ENCODE data around the gene PLEKHH3.

- TF ChIP-seq EZH2 (IDR thresholded peaks at IDR 0.05; ENCODE audit: borderline replicate concordance) (no peak), EZH2phosphoT487 (IDR thresholded peaks at IDR 0.05; ENCODE audit: low read depth, severe bottlenecking, unreplicated experiment) (no peak)
These were observed 9.5 kb downstream of the PLEKHH3 start for GRCh38 chr17:42667088-42667951.
